ENCODE data around the gene PSMD6.

PSMD6 gene

DNA sequence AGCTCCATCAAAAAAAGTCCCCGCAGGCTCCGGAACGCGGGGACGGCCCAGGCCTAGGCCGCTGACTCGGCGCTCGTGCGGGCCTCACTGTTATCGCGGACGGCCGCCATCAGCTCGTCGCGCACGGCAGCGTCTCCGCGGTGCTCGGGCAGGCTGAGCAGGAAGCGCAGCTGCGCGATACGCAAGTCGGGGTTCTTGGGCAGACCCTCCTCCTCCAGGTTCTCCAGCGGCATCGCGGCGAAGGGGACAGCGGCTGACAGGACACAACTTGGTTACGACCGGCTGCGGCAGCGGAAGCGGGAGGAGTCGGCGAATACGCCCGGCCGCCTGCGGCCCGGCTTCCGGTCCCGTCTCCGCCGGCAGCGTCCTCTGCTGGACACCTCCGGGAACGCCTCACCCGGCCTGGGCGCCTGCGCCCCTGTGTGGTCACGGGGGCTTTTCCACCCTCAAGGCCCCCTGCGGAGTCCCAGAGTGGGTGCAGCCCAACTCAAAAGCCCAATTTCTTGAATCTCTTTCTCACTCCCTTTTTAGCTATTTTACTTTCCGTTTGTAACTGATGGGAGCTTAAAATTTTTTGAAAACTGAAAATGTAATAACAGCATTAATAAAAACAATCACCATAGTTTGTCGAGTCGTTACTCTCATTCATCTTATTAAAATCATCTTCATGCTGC is at the start of gene PSMD6:
Gene PSMD6, minus strand, starts transcription at position 308 of the 674 bp plus-strand sequence. Its CDS starts 75 bp downstream, at position 233.
- peak; percentile 93 for DNase-seq (ENCODE audit: low spot score)

GRCh38 chr3:64072126-64072525 is 48.8 kb upstream of the PSMD6 start:
- DNase-seq (ENCODE audit: low spot score), result no peak

GRCh38 chr3:64070704-64071103 is 47.4 kb upstream of the PSMD6 start:
- DNase-seq (ENCODE audit: low spot score), result no peak

GRCh38 chr3:64067506-64068346 is 44.4 kb upstream of the PSMD6 start:
- no peak for DNase-seq (ENCODE audit: low spot score)

- DNase-seq (ENCODE audit: low spot score), result no peak
Measured at GRCh38 chr3:64064804-64065203, 41.5 kb upstream of the PSMD6 start.

DNA sequence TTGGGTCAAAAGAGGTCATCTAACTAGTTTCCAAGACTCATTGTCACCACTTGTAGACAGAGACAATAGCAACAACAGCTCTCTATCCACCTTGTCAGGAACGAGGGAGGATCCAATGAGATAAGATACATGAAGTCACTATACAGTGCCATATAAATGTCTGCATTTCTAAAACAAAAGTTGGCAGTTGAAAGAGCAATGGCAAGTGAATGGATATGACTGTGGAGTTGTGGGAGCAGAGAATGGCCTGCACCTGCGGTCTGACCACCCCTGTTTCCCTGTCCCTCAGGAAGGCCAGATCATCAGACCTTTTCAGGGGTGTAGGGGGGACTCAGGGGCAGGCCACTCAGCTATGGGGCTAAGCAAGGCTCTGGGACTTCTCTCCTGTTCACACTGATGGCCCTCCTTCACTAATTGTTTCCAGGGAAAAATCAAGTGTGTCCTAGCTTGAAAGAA is 40.7 kb upstream of the PSMD6 start:
- DNase-seq (ENCODE audit: low spot score), result no peak

GRCh38 chr3:64063207-64063982 is 40.1 kb upstream of the PSMD6 start:
- DNase-seq (ENCODE audit: low spot score), result no peak

DNA sequence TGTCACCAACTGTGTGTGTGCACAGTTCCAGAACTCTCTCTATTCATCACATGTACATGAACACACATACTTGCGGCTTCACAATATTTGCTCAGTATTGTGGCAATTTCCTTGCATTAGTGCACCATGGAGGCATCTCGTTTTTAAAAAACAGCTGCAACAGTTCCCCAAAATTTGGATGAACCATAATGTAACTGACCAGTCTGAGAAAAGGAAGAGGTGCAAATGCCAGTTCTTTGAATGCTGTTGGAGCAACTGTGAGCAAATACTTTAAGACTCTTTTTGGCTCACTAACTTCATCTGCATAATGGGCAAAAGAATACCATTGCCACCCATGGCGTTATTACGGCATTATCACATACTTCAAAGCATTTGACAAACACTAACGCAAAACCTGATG is 38.3 kb upstream of the PSMD6 start:
- DNase-seq (ENCODE audit: low spot score), result no peak

DNA sequence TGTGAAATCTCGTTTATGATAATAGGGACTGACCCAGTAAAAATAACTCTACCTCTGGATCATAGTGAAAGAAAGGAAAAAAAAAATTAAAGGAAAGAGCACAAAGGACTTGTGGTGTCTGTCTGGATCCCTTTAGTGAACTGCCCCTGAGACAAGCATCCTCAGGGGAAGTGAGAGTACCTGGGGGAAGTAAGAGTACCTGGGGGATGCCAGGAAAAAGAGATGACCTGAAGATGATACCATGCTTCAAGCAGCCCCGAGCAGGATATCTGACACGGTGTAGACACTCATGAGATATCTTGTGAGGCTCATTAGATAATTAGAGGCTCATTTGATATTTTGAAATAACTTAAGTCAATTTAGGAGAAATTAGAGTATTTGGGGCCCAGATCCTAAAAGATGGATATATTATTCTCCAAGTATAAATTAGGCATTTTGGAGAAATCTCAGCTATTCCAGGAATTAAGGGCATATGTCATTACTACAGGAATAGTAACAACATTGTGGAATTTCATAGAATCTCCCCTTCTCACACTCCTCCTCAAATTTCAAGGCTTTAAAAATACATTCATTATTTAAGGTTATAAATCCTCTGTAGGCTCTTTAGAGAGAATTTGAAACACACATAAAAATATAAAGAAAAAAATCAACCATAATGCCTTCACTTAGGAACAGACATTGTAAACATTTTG is 36.3 kb upstream of the PSMD6 start:
- DNase-seq (ENCODE audit: low spot score), result no peak

- DNase-seq (ENCODE audit: low spot score), result no peak
Measured at GRCh38 chr3:64058566-64058965, 35.3 kb upstream of the PSMD6 start.

DNA sequence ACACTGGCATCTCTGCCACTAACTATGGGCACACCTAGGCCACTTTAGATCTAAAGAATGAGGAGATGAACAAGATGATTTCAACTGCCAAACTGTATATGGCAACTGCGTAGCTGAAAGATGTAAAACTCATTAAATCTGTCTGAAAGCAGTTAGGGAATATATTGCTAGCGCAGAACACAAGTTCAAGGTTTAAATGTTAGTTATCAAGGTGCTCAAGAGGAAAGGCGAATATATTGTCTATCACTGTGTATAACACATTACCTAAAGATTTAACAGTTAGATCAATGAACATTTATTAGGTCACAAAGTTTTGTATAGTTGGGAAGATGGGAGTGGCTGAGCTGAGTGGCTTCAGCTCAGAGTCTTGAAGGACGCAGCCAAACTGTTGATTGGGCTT is 33.9 kb upstream of the PSMD6 start:
- no peak for DNase-seq (ENCODE audit: low spot score)

DNA sequence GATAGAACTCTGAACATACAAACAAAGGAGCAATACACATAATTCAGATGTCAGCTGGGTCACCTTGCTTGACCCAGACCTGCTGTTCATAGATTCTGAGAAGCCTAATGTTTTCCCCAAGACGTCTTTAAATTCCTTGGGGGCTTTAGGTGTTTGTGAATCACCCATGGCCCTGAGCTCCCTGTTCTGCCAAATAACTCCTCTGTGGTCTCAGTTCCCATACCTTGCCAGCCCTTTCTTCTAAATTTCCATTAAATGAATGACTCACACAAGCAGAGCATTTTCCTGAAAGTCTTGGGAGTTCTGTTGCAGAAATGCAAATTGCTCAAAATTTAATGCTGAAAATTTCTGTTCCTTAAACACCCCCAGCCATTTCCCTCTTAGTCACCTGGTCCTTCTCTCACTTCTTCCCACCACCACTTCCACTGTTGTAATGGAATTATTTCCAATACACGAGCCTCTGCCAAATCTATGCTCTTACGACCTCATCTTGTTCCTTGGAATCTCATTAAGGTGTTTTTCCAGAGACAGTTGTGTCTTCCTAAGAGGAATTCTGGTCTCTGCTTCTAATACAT is 33.4 kb upstream of the PSMD6 start:
- DNase-seq (ENCODE audit: low spot score), result no peak

GRCh38 chr3:64055076-64055475 is 31.8 kb upstream of the PSMD6 start:
- DNase-seq (ENCODE audit: low spot score), result no peak

DNA sequence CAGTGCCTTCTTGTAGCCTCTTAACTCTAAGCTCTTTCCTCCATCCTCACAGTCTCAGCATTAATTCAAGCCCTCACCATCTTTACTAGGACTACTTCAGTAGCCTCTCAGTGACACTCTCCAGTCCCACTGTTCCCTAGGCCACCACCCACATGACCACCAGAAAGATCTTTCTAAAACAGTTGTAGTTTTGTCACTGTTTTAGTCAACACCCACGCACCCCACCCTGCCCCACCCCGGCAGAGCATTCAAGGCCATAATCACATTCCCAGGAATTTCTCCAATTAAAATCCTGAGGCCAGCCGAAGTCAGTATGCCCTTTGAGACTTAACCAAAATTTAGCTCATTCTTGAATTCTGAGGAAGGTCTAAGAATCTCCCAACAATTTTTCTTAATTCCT is 31.2 kb upstream of the PSMD6 start:
- DNase-seq (ENCODE audit: low spot score), result no peak

- DNase-seq (ENCODE audit: low spot score), result no peak
Measured at GRCh38 chr3:64053581-64053980, 30.3 kb upstream of the PSMD6 start.

GRCh38 chr3:64053117-64053516 is 29.8 kb upstream of the PSMD6 start:
- DNase-seq (ENCODE audit: low spot score), result no peak

DNA sequence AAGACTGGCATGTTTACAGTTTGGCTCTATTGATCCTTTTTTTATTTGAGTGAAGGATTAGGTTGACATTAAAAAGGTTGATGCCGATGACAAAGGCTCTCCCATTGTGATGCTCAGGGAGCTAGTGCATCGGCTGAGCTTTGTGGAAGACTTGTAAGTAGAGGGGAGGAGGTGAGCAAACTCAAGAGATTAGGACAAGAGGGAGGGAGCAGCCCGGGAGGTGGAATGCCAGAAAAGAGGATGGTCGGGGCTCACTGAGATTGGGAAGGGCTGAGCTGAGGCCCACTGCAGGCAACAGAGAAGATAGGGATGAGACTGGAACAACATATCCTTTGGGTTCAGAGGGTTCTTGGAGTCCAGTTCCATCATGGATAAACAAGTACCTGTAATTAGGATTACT is 26.5 kb upstream of the PSMD6 start:
- DNase-seq (ENCODE audit: low spot score), result no peak

DNA sequence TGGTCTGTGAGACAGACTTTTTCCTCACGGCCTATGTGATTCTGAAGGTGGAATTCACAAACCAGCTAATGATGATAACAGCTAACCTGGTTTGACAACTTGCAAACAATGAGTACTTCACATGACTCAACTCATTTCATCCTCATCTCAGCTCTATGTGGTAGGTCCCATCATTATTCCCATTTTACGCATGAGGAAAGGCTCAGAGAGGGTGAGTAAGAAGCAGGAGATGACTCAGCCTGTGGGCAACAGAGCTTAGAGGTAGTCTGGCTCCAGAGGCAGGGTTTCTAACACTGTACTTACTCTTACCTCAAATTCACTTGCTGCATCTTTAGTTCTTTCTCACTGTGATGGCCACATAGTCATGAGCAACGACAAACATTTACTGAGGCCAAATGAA is 25.8 kb upstream of the PSMD6 start:
- DNase-seq (ENCODE audit: low spot score), result no peak

DNA sequence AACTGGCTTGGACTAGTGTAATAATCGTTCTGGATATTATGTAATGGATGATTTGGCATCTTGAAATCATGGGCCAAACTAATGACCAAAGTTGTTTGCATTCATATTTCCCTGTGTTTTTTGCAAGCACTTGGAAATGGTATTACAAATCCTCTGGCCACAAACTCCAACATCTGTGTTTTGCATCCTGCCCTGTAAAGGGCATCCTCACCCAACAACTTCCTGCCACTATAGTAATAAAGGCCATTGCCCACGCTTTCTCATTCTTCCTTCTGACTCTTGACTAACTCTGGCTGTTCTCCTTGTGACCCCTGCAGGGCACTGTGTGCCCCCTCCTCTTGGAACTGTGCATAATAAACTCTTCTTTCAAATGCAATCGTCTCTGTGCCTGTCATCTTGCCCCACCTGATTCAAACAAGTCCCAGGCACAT is 25.4 kb upstream of the PSMD6 start:
- no peak for DNase-seq (ENCODE audit: low spot score)

DNA sequence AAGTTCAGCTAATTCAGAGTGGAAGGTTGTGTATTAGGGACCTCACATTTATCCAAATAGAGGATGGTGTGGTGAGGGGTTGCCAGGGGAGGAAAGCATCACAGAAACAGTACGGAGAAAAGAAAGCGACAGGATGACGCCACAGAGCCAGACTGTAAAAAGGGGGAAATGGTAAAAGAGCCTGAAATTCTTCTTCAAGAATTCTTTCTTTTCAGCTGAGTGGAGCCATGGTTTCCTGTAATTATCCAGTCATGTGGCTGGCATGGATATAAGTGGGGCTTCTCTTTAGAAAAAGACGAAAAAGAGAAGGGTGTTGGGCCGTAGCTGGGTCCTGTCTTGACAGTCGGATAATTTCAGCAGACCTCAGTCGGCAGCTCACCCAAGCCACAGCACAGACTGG is 24.5 kb upstream of the PSMD6 start:
- DNase-seq (ENCODE audit: low spot score), result no peak

DNA sequence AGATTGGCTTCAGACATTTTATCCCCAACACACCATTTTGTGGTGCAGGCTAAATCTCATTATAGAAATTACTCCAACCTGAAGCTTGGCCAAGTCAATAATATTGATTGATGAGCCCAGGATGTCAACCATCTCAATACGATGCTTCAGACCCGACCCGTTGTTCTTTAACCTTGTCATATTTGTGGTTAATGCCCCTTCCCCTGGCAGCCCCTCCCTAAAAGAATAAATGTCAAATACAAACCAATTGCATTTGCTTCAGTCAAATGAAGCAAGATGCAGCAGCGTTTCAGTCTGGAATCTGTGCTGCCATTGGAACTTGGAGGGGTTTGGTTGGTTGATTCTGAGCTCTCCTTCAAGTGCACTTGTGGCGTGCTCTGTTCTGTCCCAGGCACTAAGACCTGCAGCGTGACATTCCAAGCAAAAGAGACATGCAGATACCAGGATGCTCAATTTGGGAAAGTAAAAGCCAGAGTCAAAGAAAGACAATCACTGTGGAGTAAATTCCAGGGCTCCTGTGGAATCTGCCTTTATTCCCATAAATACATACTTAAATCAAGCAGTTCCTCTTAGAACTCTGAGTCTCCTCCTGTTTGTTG is 23.8 kb upstream of the PSMD6 start:
- DNase-seq (ENCODE audit: low spot score), result no peak
